Measurements from ENCODE around the gene PRKN.

DNA sequence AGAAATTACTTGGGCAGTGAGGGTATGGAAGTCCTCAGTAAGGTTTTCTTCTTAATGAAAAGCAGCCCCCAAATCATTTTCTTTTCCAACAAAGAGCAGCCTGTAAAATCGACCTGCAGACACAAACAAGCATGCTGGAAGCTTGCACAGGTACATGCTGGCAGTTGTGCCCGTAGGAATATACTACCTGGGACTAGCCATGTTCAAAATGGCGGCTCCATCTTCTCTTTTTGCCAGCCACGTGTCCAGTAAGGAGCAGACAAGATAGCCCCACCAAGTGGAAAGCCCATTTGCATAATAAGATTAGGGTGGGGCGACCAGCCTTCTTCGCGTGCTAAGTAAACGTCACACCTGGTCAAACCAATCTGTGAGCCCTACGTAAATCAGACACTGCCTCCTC is 1194.3 kb downstream of the PRKN start:
- TF ChIP-seq, protein P1, sequence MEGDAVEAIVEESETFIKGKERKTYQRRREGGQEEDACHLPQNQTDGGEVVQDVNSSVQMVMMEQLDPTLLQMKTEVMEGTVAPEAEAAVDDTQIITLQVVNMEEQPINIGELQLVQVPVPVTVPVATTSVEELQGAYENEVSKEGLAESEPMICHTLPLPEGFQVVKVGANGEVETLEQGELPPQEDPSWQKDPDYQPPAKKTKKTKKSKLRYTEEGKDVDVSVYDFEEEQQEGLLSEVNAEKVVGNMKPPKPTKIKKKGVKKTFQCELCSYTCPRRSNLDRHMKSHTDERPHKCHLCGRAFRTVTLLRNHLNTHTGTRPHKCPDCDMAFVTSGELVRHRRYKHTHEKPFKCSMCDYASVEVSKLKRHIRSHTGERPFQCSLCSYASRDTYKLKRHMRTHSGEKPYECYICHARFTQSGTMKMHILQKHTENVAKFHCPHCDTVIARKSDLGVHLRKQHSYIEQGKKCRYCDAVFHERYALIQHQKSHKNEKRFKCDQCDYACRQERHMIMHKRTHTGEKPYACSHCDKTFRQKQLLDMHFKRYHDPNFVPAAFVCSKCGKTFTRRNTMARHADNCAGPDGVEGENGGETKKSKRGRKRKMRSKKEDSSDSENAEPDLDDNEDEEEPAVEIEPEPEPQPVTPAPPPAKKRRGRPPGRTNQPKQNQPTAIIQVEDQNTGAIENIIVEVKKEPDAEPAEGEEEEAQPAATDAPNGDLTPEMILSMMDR (IDR thresholded peaks at IDR 0.05; ENCODE audit: poor library complexity) = no peak
- no peak for TF ChIP-seq EZH2 (IDR thresholded peaks at IDR 0.05; ENCODE audit: borderline replicate concordance)
- TF ChIP-seq EZH2phosphoT487 (IDR thresholded peaks at IDR 0.05; ENCODE audit: low read depth, severe bottlenecking, unreplicated experiment) = no peak
